HepG2 (cell line): ENCODE measurements around the gene C20orf204. TPM values are rescaled to one million over a fixed set of nuclear protein-coding genes. Genes with fewer than 3 reads are reported as not detected.

ENCODE experiments used
- ELF3 ChIP-seq: IDR thresholded peaks from 2 replicates; pipeline ENCODE4 v1.6.1; 2016; ENCODE audit warnings: missing genetic modification reagents, missing compliant biosample characterization
- FOXC1 ChIP-seq: sonication (generic); formaldehyde crosslinking; IDR thresholded peaks from 2 replicates; pipeline ENCODE4 v1.8.0; 2022; ENCODE audit warnings: mild to moderate bottlenecking, missing genetic modification reagents, borderline replicate concordance
- FOXK1 ChIP-seq: sonication (generic); formaldehyde crosslinking; IDR thresholded peaks from 2 replicates; pipeline ENCODE4 v1.4.0; 2020; ENCODE audit warnings: low read depth, missing genetic modification reagents, borderline replicate concordance
- NR1H2 ChIP-seq: sonication (generic); formaldehyde crosslinking; IDR thresholded peaks from 2 replicates; pipeline ENCODE4 v1.8.1; 2022; ENCODE audit warnings: low read depth, missing genetic modification reagents, borderline replicate concordance
- PRPF4 ChIP-seq: fragments of 200-400 bp; formaldehyde crosslinking; IDR thresholded peaks from 2 replicates; pipeline ENCODE4 v1.6.1; 2016; ENCODE audit warnings: low read length, low read depth; ENCODE audit not compliant: poor library complexity, severe bottlenecking
- REPIN1 ChIP-seq: sonication (generic); formaldehyde crosslinking; IDR thresholded peaks from 2 replicates; pipeline ENCODE4 v1.8.0; 2022; ENCODE audit warnings: missing genetic modification reagents, low read depth, mild to moderate bottlenecking, borderline replicate concordance
- TSC22D2 ChIP-seq: sonication (generic); formaldehyde crosslinking; IDR thresholded peaks from 2 replicates; pipeline ENCODE4 v1.5.1; 2020; ENCODE audit warnings: missing genetic modification reagents, mild to moderate bottlenecking, borderline replicate concordance
- XBP1 ChIP-seq: sonication (generic); formaldehyde crosslinking; IDR thresholded peaks from 2 replicates; pipeline ENCODE4 v1.5.0; 2020; ENCODE audit warnings: missing genetic modification reagents
- ZBTB20 ChIP-seq: sonication (generic); formaldehyde crosslinking; IDR thresholded peaks from 2 replicates; pipeline ENCODE4 v1.8.1; 2023; ENCODE audit warnings: missing genetic modification reagents, low read depth, mild to moderate bottlenecking, borderline replicate concordance
- ZIK1 ChIP-seq: sonication (generic); formaldehyde crosslinking; IDR thresholded peaks from 2 replicates; pipeline ENCODE4 v1.5.0; 2020; ENCODE audit warnings: mild to moderate bottlenecking, low read depth, missing genetic modification reagents, borderline replicate concordance
- ZKSCAN1 ChIP-seq: fragments of 150-350 bp; IDR thresholded peaks from 2 replicates; pipeline ENCODE4 v1.6.1; 2014; ENCODE audit warnings: low read length
- ZNF496 ChIP-seq: sonication (generic); formaldehyde crosslinking; IDR thresholded peaks from 2 replicates; pipeline ENCODE4 v1.8.1; 2023; ENCODE audit warnings: mild to moderate bottlenecking, moderate library complexity, missing genetic modification reagents; ENCODE audit not compliant: insufficient replicate concordance
- ZNF547 ChIP-seq: sonication (generic); formaldehyde crosslinking; IDR thresholded peaks from 2 replicates; pipeline ENCODE4 v1.5.1; 2020; ENCODE audit warnings: mild to moderate bottlenecking, missing genetic modification reagents
- ZNF614 ChIP-seq: IDR thresholded peaks from 2 replicates; pipeline ENCODE4 v1.6.1; 2018; ENCODE audit warnings: missing biosample characterization, missing genetic modification reagents, inconsistent platforms, borderline replicate concordance
- ZNF713 ChIP-seq: sonication (generic); formaldehyde crosslinking; IDR thresholded peaks from 2 replicates; pipeline ENCODE4 v1.4.0; 2020; ENCODE audit warnings: mild to moderate bottlenecking, missing genetic modification reagents
- polyA plus RNA-seq, 8 experiments: library from polyadenylated mRNA; depleted of rRNA in 3 of 8; stranded (reverse) in 7 of 8; unstranded in 1 of 8; fragments of >200 nt; fragmentation: Illumina TruSeq in 4 of 8; extraction: Trizol in 4 of 8; gene quantifications; 2 replicates each; pipeline versions ENCODE4 v1.2.1 to v1.2.3, GENCODE V29; 2011 to 2016; ENCODE audit warnings: low read depth in 4 of 8, missing spikeins in 1 of 8, mixed read lengths in 1 of 8; ENCODE audit not compliant: insufficient read depth in 1 of 8
- total RNA-seq, 5 experiments: library from RNA; depleted of rRNA; stranded (reverse); fragments of >200 nt; fragmentation: Illumina TruSeq; extraction: Trizol; gene quantifications; 2 replicates each; pipeline ENCODE4 v1.2.3, GENCODE V29; 2016; ENCODE audit warnings: low read depth in 1 of 5
- TF ChIP-seq, protein P1 (sequence below): sonication (generic); formaldehyde crosslinking; IDR thresholded peaks from 2 replicates; pipeline ENCODE4 v1.5.1; 2020; ENCODE audit warnings: missing genetic modification reagents, mild to moderate bottlenecking, borderline replicate concordance
- TF ChIP-seq, protein P2 (sequence below): sonication (generic); formaldehyde crosslinking; IDR thresholded peaks from 2 replicates; pipeline ENCODE4 v1.4.0; 2020; ENCODE audit warnings: mild to moderate bottlenecking, missing genetic modification reagents
- TF ChIP-seq, protein P3 (sequence below): IDR thresholded peaks from 2 replicates; pipeline ENCODE4 v1.6.1; 2016; ENCODE audit warnings: low read depth
- TF ChIP-seq, protein P4 (sequence below): sonication (generic); formaldehyde crosslinking; IDR thresholded peaks from 2 replicates; pipeline ENCODE4 v1.4.0; 2020; ENCODE audit warnings: missing genetic modification reagents

C20orf204 gene
- total and polyA plus RNA-seq, 2 of the 13 experiments (the other 11 are each of a cell fraction or from before 2014, with no cell fraction given), result 22.1 to 80.0 TPM

DNA sequence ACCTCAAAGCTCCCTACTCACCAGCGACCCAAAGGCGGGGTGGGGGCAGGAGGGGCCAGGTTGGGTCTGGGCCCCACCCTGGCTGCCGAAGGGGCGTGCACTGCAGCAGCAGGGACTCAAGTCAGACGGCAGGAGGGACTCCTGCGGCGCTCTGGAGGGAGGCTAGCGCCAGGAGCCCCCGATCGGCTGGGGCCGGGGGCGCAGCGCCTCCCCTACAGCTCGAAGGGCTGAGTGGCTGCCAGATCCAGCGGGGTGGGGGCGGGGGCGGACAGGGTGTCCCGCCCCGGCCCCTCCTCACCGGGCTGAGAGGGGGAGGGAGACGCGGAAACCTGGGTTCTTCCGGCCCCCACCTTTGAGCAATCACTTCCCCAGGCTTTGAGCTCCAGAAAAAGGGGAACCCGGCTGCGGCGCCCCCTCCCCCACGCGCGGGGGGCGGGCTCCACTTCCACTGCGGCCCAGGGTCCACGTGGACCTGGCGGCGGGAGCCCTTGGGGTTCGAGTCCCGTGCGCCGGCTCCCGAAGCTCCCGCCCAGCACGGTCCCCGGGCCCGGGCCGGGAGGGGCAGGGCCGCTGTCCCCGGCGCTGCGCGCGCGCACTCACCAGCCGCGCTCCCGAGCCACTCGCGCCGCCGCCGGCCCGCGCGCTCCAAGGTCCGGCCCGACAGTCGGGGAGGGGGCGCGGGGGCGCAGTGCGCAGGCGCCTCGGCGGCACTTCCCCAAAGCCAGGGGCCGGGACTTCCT, 43.5 kb downstream of the C20orf204 start, which contains the start of gene RGS19 (continued):
- TF ChIP-seq ZNF713 (peak; percentile 74; the same call in 1 of the 2 replicates), XBP1 (CRISPR knock-in tag) (no peak), REPIN1 (CRISPR knock-in tag) (no peak), ZBTB20 (CRISPR knock-in tag) (no peak; the same call in 1 of the 2 replicates), ZNF547 (CRISPR knock-in tag) (0 out of 2 replicates have a peak, but pooled peaks have one; percentile 8), FOXC1 (no peak; the same call in 1 of the 2 replicates), PRPF4 (no peak), NR1H2 (CRISPR knock-in tag) (no peak), ZNF496 (CRISPR knock-in tag) (no peak), TSC22D2 (no peak), ZNF614 (CRISPR knock-in tag) (no peak), FOXK1 (CRISPR knock-in tag) (no peak), ELF3 (no peak), ZIK1 (CRISPR knock-in tag) (no peak), ZKSCAN1 (no peak)
- TF ChIP-seq, protein P1, sequence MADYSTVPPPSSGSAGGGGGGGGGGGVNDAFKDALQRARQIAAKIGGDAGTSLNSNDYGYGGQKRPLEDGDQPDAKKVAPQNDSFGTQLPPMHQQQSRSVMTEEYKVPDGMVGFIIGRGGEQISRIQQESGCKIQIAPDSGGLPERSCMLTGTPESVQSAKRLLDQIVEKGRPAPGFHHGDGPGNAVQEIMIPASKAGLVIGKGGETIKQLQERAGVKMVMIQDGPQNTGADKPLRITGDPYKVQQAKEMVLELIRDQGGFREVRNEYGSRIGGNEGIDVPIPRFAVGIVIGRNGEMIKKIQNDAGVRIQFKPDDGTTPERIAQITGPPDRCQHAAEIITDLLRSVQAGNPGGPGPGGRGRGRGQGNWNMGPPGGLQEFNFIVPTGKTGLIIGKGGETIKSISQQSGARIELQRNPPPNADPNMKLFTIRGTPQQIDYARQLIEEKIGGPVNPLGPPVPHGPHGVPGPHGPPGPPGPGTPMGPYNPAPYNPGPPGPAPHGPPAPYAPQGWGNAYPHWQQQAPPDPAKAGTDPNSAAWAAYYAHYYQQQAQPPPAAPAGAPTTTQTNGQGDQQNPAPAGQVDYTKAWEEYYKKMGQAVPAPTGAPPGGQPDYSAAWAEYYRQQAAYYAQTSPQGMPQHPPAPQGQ (CRISPR knock-in tag), result no peak
- TF ChIP-seq, protein P2, sequence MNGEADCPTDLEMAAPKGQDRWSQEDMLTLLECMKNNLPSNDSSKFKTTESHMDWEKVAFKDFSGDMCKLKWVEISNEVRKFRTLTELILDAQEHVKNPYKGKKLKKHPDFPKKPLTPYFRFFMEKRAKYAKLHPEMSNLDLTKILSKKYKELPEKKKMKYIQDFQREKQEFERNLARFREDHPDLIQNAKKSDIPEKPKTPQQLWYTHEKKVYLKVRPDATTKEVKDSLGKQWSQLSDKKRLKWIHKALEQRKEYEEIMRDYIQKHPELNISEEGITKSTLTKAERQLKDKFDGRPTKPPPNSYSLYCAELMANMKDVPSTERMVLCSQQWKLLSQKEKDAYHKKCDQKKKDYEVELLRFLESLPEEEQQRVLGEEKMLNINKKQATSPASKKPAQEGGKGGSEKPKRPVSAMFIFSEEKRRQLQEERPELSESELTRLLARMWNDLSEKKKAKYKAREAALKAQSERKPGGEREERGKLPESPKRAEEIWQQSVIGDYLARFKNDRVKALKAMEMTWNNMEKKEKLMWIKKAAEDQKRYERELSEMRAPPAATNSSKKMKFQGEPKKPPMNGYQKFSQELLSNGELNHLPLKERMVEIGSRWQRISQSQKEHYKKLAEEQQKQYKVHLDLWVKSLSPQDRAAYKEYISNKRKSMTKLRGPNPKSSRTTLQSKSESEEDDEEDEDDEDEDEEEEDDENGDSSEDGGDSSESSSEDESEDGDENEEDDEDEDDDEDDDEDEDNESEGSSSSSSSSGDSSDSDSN (CRISPR knock-in tag), result peak; percentile 35
- TF ChIP-seq, protein P3, sequence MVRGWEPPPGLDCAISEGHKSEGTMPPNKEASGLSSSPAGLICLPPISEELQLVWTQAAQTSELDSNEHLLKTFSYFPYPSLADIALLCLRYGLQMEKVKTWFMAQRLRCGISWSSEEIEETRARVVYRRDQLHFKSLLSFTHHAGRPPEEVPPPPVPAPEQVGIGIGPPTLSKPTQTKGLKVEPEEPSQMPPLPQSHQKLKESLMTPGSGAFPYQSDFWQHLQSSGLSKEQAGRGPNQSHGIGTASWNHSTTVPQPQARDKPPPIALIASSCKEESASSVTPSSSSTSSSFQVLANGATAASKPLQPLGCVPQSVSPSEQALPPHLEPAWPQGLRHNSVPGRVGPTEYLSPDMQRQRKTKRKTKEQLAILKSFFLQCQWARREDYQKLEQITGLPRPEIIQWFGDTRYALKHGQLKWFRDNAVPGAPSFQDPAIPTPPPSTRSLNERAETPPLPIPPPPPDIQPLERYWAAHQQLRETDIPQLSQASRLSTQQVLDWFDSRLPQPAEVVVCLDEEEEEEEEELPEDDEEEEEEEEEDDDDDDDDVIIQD (CRISPR knock-in tag), result no peak
- TF ChIP-seq, protein P4, sequence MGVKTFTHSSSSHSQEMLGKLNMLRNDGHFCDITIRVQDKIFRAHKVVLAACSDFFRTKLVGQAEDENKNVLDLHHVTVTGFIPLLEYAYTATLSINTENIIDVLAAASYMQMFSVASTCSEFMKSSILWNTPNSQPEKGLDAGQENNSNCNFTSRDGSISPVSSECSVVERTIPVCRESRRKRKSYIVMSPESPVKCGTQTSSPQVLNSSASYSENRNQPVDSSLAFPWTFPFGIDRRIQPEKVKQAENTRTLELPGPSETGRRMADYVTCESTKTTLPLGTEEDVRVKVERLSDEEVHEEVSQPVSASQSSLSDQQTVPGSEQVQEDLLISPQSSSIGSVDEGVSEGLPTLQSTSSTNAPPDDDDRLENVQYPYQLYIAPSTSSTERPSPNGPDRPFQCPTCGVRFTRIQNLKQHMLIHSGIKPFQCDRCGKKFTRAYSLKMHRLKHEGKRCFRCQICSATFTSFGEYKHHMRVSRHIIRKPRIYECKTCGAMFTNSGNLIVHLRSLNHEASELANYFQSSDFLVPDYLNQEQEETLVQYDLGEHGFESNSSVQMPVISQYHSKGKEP (CRISPR knock-in tag), result no peak
